HepG2 (cell line): ENCODE measurements around the gene LCAT. TPM values are rescaled to one million over a fixed set of nuclear protein-coding genes. Genes with fewer than 3 reads are reported as not detected.
A peak's percentile ranks its signal among the peaks of the same experiment; 100 is the strongest.

ENCODE experiments used
- CBX2 ChIP-seq, 2 experiments: fragments of 200-600 bp in 1 of 2; sonication (generic); formaldehyde crosslinking in 1 of 2; IDR thresholded peaks; 2 replicates each; pipeline versions ENCODE4 v1.7.0 to v1.8.1; 2018 to 2022; ENCODE audit warnings: low read depth in 2 of 2, low read length in 1 of 2, mild to moderate bottlenecking in 1 of 2, missing genetic modification reagents in 1 of 2
- CEBPG ChIP-seq: IDR thresholded peaks from 2 replicates; pipeline ENCODE4 v1.6.1; 2016
- DNMT3B ChIP-seq: conservative IDR thresholded peaks from 2 replicates; pipeline ENCODE4 v1.6.1; 2016; ENCODE audit warnings: missing biosample characterization, control low read depth
- HBP1 ChIP-seq: IDR thresholded peaks from 2 replicates; pipeline ENCODE4 v1.6.1; 2016; ENCODE audit warnings: low read depth, control low read depth
- HOXA7 ChIP-seq: sonication (generic); formaldehyde crosslinking; IDR thresholded peaks from 2 replicates; pipeline ENCODE4 v1.8.1; 2022; ENCODE audit warnings: mild to moderate bottlenecking, missing genetic modification reagents, moderate library complexity
- KMT2A ChIP-seq: sonication (generic); formaldehyde crosslinking; IDR thresholded peaks from 2 replicates; pipeline ENCODE4 v1.4.0; 2020; ENCODE audit warnings: missing genetic modification reagents
- MAZ ChIP-seq, 2 experiments: sonication (generic) in 1 of 2; formaldehyde crosslinking in 1 of 2; IDR thresholded peaks; 2 replicates each; pipeline versions ENCODE4 v1.5.0 to v1.6.1; 2012 to 2020; ENCODE audit warnings: low read depth in 2 of 2, mild to moderate bottlenecking in 2 of 2, borderline replicate concordance in 1 of 2, improper control_type of control experiment in 1 of 2, low read length in 1 of 2, missing genetic modification reagents in 1 of 2, moderate library complexity in 1 of 2
- MTF2 ChIP-seq: sonication (generic); formaldehyde crosslinking; IDR thresholded peaks from 2 replicates; pipeline ENCODE4 v1.5.0; 2020; ENCODE audit warnings: missing genetic modification reagents, borderline replicate concordance
- NAIF1 ChIP-seq: sonication (generic); formaldehyde crosslinking; IDR thresholded peaks from 2 replicates; pipeline ENCODE4 v1.5.0; 2020; ENCODE audit warnings: mild to moderate bottlenecking, missing genetic modification reagents, borderline replicate concordance
- RBAK ChIP-seq: sonication (generic); formaldehyde crosslinking; IDR thresholded peaks from 2 replicates; pipeline ENCODE4 v1.5.1; 2020; ENCODE audit warnings: mild to moderate bottlenecking, missing genetic modification reagents
- ZNF101 ChIP-seq: sonication (generic); formaldehyde crosslinking; IDR thresholded peaks from 2 replicates; pipeline ENCODE4 v1.4.0; 2020; ENCODE audit warnings: mild to moderate bottlenecking, low read depth, missing genetic modification reagents, borderline replicate concordance
- ZNF17 ChIP-seq: sonication (generic); formaldehyde crosslinking; IDR thresholded peaks from 2 replicates; pipeline ENCODE4 v1.5.0; 2020; ENCODE audit warnings: mild to moderate bottlenecking, missing genetic modification reagents
- ZNF274 ChIP-seq: sonication (generic); formaldehyde crosslinking; IDR thresholded peaks from 2 replicates; pipeline ENCODE4 v1.5.1; 2020; ENCODE audit warnings: mild to moderate bottlenecking, missing genetic modification reagents
- ZNF329 ChIP-seq: sonication (generic); formaldehyde crosslinking; IDR thresholded peaks from 2 replicates; pipeline ENCODE4 v1.9.0; 2021; ENCODE audit warnings: low read depth, mild to moderate bottlenecking, missing genetic modification reagents
- ZNF430 ChIP-seq: sonication (generic); formaldehyde crosslinking; IDR thresholded peaks from 2 replicates; pipeline ENCODE4 v1.9.0; 2021; ENCODE audit warnings: mild to moderate bottlenecking, missing genetic modification reagents
- ZNF512 ChIP-seq: sonication (generic); formaldehyde crosslinking; IDR thresholded peaks from 2 replicates; pipeline ENCODE4 v1.4.0; 2020; ENCODE audit warnings: mild to moderate bottlenecking, missing genetic modification reagents
- ZNF709 ChIP-seq: sonication (generic); formaldehyde crosslinking; IDR thresholded peaks from 2 replicates; pipeline ENCODE4 v1.5.0; 2020; ENCODE audit warnings: mild to moderate bottlenecking, missing genetic modification reagents
- ZNF747 ChIP-seq: sonication (generic); formaldehyde crosslinking; IDR thresholded peaks from 2 replicates; pipeline ENCODE4 v1.8.1; 2023; ENCODE audit warnings: missing genetic modification reagents, mild to moderate bottlenecking, borderline replicate concordance
- ZSCAN5A ChIP-seq: sonication (generic); formaldehyde crosslinking; IDR thresholded peaks from 2 replicates; pipeline ENCODE4 v1.8.0; 2022; ENCODE audit warnings: mild to moderate bottlenecking, missing genetic modification reagents, borderline replicate concordance
- ZZZ3 ChIP-seq: sonication (generic); formaldehyde crosslinking; IDR thresholded peaks from 2 replicates; pipeline ENCODE4 v1.4.0; 2020; ENCODE audit warnings: missing genetic modification reagents, mild to moderate bottlenecking, borderline replicate concordance
- polyA plus RNA-seq, 8 experiments: library from polyadenylated mRNA; depleted of rRNA in 3 of 8; stranded (reverse) in 7 of 8; unstranded in 1 of 8; fragments of >200 nt; fragmentation: Illumina TruSeq in 4 of 8; extraction: Trizol in 4 of 8; gene quantifications; 2 replicates each; pipeline versions ENCODE4 v1.2.1 to v1.2.3, GENCODE V29; 2011 to 2016; ENCODE audit warnings: low read depth in 4 of 8, missing spikeins in 1 of 8, mixed read lengths in 1 of 8; ENCODE audit not compliant: insufficient read depth in 1 of 8
- total RNA-seq, 5 experiments: library from RNA; depleted of rRNA; stranded (reverse); fragments of >200 nt; fragmentation: Illumina TruSeq; extraction: Trizol; gene quantifications; 2 replicates each; pipeline ENCODE4 v1.2.3, GENCODE V29; 2016; ENCODE audit warnings: low read depth in 1 of 5
- TF ChIP-seq, protein P1 (sequence below): IDR thresholded peaks from 2 replicates; pipeline ENCODE4 v1.6.1; 2016; ENCODE audit warnings: mild to moderate bottlenecking, missing biosample characterization, missing genetic modification reagents
- TF ChIP-seq, protein P2 (sequence below): IDR thresholded peaks from 2 replicates; pipeline ENCODE4 v1.6.1; 2012; ENCODE audit warnings: inconsistent platforms
- TF ChIP-seq, protein P3 (sequence below): IDR thresholded peaks from 2 replicates; pipeline ENCODE4 v1.6.1; 2016; ENCODE audit warnings: missing genetic modification reagents, missing compliant biosample characterization

LCAT gene
- total and polyA plus RNA-seq, 2 of the 13 experiments (the other 11 are each of a cell fraction or from before 2014, with no cell fraction given), result 36.1 to 38.9 TPM

GRCh38 chr16:67993207-67994039 is 49.5 kb upstream of the LCAT start (continued):
- TF ChIP-seq, protein P1, sequence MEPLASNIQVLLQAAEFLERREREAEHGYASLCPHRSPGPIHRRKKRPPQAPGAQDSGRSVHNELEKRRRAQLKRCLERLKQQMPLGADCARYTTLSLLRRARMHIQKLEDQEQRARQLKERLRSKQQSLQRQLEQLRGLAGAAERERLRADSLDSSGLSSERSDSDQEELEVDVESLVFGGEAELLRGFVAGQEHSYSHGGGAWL, result peak; percentile 75; the same call in 1 of the 2 replicates
- TF ChIP-seq RBAK, result no peak
- no peak; the same call in 1 of the 2 replicates for TF ChIP-seq MTF2 (CRISPR knock-in tag)
- TF ChIP-seq ZNF329 (CRISPR knock-in tag), result no peak; the same call in 1 of the 2 replicates
- TF ChIP-seq, protein P2, sequence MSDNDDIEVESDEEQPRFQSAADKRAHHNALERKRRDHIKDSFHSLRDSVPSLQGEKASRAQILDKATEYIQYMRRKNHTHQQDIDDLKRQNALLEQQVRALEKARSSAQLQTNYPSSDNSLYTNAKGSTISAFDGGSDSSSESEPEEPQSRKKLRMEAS, result peak; percentile 87
- no peak for TF ChIP-seq ZZZ3 (CRISPR knock-in tag)
- TF ChIP-seq ZNF709 (CRISPR knock-in tag), result peak; percentile 51; the same call in 1 of the 2 replicates
- TF ChIP-seq KMT2A (CRISPR knock-in tag), result peak; percentile 78
- TF ChIP-seq ZSCAN5A, result no peak
- TF ChIP-seq NAIF1, result 0 out of 2 replicates have a peak, but pooled peaks have one; percentile 26
- TF ChIP-seq CBX2 (IDR thresholded peaks at IDR 0.05; ENCODE audit: low read depth, low read length), result no peak
- TF ChIP-seq CBX2 (CRISPR knock-in tag; IDR thresholded peaks at IDR 0.05; ENCODE audit: low read depth), result no peak
- no peak; the same call in 1 of the 2 replicates for TF ChIP-seq ZNF430 (CRISPR knock-in tag)
- peak; percentile 90 for TF ChIP-seq HBP1
- TF ChIP-seq, protein P3, sequence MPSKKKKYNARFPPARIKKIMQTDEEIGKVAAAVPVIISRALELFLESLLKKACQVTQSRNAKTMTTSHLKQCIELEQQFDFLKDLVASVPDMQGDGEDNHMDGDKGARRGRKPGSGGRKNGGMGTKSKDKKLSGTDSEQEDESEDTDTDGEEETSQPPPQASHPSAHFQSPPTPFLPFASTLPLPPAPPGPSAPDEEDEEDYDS, result no peak
- TF ChIP-seq MAZ (IDR thresholded peaks at IDR 0.05; ENCODE audit: borderline replicate concordance, low read depth, low read length), result peak; percentile 60; the same call in 1 of the 2 replicates
- TF ChIP-seq MAZ (CRISPR knock-in tag; IDR thresholded peaks at IDR 0.05; ENCODE audit: low read depth), result peak; percentile 89
- no peak; the same call in 1 of the 2 replicates for TF ChIP-seq ZNF747 (CRISPR knock-in tag)
- no peak for TF ChIP-seq DNMT3B (CRISPR knock-in tag)
- no peak for TF ChIP-seq HOXA7 (CRISPR knock-in tag)
- peak; percentile 20; the same call in 1 of the 2 replicates for TF ChIP-seq CEBPG (CRISPR knock-in tag)
- TF ChIP-seq ZNF17 (CRISPR knock-in tag), result no peak
- TF ChIP-seq ZNF101 (CRISPR knock-in tag), result no peak
- TF ChIP-seq ZNF512 (CRISPR knock-in tag), result no peak
- TF ChIP-seq ZNF274, result peak; percentile 89; the same call in 1 of the 2 replicates
